22Rv1 (cell line): Measurements from ENCODE around the gene ZBTB7C.

Source experiments
- ZFX ChIP-seq: fragments of 450-650 bp; IDR thresholded peaks from 2 replicates; pipeline ENCODE4 v1.6.1; 2017; ENCODE audit warnings: antibody characterized with exemption, borderline replicate concordance
- TF ChIP-seq, protein P1 (sequence below): fragments of 450-650 bp; IDR thresholded peaks from 2 replicates; pipeline ENCODE4 v1.5.1; 2017; ENCODE audit warnings: mild to moderate bottlenecking

DNA sequence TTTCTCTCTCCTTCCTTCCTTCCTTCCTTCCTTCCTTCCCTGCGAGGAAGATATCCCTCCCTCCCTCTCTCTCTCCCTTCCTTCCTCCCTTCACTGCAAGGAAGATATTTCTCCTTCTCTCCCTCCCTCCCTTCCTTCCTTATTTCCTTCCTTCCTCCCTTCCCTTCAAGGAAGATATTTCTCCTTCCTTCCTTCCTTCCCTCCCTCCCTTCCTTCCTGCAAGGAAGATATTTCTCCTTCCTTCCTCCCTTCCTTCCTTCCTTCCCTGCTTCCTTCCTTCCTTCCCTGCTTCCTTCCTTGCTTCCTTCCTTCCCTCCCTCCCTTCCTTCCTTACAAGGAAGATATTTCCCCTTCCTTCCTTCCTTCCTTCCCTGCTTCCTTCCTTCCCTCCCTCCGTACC is 229.5 kb downstream of the ZBTB7C start:
- TF ChIP-seq, protein P1, sequence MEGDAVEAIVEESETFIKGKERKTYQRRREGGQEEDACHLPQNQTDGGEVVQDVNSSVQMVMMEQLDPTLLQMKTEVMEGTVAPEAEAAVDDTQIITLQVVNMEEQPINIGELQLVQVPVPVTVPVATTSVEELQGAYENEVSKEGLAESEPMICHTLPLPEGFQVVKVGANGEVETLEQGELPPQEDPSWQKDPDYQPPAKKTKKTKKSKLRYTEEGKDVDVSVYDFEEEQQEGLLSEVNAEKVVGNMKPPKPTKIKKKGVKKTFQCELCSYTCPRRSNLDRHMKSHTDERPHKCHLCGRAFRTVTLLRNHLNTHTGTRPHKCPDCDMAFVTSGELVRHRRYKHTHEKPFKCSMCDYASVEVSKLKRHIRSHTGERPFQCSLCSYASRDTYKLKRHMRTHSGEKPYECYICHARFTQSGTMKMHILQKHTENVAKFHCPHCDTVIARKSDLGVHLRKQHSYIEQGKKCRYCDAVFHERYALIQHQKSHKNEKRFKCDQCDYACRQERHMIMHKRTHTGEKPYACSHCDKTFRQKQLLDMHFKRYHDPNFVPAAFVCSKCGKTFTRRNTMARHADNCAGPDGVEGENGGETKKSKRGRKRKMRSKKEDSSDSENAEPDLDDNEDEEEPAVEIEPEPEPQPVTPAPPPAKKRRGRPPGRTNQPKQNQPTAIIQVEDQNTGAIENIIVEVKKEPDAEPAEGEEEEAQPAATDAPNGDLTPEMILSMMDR, result no peak
- no peak for TF ChIP-seq ZFX
